GM18907 (cell line): ENCODE measurements around the gene ZNF385D.
"Not testable (repeated sequence)": the region's sequence is repeated elsewhere in the genome, so short reads cannot be mapped to it uniquely, and the experiment has no call there.

Experiments used
- ATAC-seq: cut with Tn5 transposase; IDR thresholded peaks from one replicate; pipeline ENCODE4 v1.9.1; 2021; ENCODE audit warnings: mild to moderate bottlenecking, moderate library complexity; ENCODE audit not compliant: unreplicated experiment

The ZNF385D gene

GRCh38 chr3:21393683-21394311 lies 357.2 kb downstream of the ZNF385D start:
- ATAC-seq: no peak

DNA sequence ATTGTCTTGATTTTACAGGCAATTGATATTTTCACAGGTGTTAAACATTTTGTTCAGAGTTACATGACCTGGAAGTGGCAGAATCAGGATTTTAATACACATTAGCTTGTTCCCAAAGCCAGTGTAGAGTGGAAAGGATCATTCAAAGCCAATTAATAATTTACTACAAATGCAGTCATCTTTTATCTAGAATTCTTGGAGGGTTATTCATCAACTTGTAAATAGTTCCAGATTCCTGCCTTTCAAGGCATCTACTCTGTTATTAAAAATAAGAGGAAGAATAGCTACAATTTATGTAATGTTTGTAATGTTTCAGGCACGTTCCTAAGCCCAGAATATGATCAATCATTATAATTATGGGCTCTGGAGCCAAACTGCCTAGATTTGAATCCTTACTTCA lies 358.5 kb downstream of the ZNF385D start:
- no peak for ATAC-seq

GRCh38 chr3:21390856-21391255 lies 360.2 kb downstream of the ZNF385D start:
- no peak for ATAC-seq

DNA sequence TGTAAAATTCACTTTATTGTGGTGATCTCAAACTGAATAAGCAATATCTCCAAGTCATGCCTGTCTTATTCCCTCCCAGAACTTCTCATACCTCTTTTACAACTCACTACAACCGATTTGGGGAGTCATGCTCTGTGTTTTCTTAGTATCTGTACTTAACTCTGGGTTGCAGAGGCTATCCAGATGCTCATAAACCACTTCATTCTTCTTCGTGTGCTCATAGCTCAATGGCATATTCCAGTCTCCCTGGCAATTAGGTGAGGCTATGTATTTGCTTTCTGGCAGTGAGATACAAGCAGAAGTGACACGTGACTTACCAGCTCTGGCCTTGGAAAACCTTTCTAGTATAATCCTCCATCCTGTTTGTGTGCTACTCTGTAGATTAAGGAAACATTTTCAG lies 360.9 kb downstream of the ZNF385D start:
- no peak for ATAC-seq

DNA sequence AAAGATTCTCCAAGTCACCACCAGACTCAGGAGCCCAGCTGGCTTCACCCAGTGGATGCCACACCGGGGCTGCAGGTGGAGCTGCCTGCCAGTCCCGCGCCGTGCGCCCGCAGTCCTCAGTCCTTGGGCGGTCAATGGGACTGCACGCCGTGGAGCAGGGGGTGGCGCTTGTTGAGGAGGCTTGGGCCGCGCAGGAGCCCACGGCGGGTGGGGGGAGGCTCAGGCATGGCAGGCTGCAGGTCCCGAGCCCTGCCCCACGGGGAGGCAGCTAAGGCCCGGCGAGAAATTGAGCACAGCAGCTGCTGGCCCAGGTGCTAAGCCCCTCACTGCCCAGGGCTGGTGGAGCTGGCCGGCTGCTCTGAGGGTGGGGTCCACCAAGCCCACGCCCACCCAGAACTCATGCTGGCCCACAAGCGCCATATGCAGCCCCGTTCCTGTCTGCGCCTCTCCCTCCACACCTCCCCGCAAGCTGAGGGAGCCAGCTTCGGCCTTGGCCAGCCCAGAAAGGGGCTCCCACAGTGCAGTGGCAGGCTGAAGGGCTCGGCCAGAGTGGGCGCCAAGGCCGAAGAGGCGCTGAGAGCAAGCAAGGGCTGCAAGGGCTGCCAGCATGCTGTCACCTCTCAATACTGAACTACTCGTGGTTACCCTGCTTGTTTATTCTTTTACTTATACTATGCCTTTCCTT lies 363.7 kb downstream of the ZNF385D start:
- ATAC-seq: not testable (repeated sequence)

GRCh38 chr3:21378036-21378435 lies 373.0 kb downstream of the ZNF385D start:
- not testable (repeated sequence) for ATAC-seq

- no peak for ATAC-seq
Measured at GRCh38 chr3:21377071-21377769, 373.8 kb downstream of the ZNF385D start.

DNA sequence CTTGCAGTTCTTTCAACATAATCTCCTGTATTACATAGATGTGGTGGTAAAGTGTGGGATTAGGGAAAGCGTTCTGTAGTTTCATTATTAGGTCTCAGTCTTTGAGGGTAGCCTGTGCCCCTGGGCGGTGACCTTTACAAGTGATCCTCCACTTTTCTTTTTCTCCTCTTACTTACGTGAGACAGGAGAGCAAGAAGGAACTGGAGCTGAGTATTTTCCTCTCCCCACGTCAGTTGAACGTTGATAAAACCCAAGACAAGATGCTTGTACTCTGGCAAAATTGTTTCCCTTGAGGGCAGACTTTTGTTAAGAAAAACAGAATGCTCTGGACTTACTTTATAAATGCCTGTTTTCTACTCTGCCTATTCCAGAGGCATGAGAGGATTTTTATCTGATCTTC lies 378.7 kb downstream of the ZNF385D start:
- ATAC-seq: no peak
